Stimulated activated effector memory CD8-positive, alpha-beta T cell treated with anti-CD3 and anti-CD28 coated beads, Interleukin-12 subunit alpha, Interleukin-12 subunit beta, amount 100 ng/mL, for 72 hours (primary cell): ENCODE results near the gene ERRFI1.
"Not testable (repeated sequence)": the region's sequence is repeated elsewhere in the genome, so short reads cannot be mapped to it uniquely, and the experiment has no call there.

Experiments
- ATAC-seq: fragments of 150-1000 bp; cut with Tn5 transposase; 2 replicates; pipeline ENCODE4 v1.10.0; 2021
- DNase-seq, 2 donors: peaks; one replicate each; pipeline ENCODE4 v3.0.0; 2021 to 2022; ENCODE audit warnings: low spot score in 2 of 2
- H3K27ac Mint-ChIP-seq: one replicate; pipeline ENCODE4 v1.8.0; 2022; ENCODE audit warnings: mild to moderate bottlenecking, mixed read lengths
- H3K36me3 Mint-ChIP-seq: one replicate; pipeline ENCODE4 v1.8.0; 2022; ENCODE audit warnings: mild to moderate bottlenecking, mixed read lengths
- H3K4me1 Mint-ChIP-seq: one replicate; pipeline ENCODE4 v1.8.0; 2022; ENCODE audit warnings: mixed read lengths
- H3K4me3 Mint-ChIP-seq: one replicate; pipeline ENCODE4 v1.8.0; 2022; ENCODE audit warnings: mild to moderate bottlenecking, mixed read lengths
- H3K9me3 Mint-ChIP-seq: one replicate; pipeline ENCODE4 v1.8.0; 2022; ENCODE audit warnings: mixed read lengths

ERRFI1 gene

GRCh38 chr1:8026153-8026975, at the start of gene ERRFI1:
Gene ERRFI1 (minus strand): TSS chr1:8026309. CDS start chr1:8015619, 10,690 bp downstream.
- ATAC-seq = peak; percentile 98
- Mint-ChIP-seq H3K9me3 (no peaks in the 10 kb centered on the region), H3K36me3 (peaks cover 5% of the 10 kb centered on the region), H3K4me3 (peak within 1 kb of the TSS; percentile 88), H3K27ac (peak within 1 kb of the TSS; percentile 74), H3K4me1 (peaks cover 15% of the 10 kb centered on the region)
- peak; percentile 91 to 94 for DNase-seq

GRCh38 chr1:8075511-8076051, 49.5 kb upstream of the ERRFI1 start:
- DNase-seq = no peak
- Mint-ChIP-seq H3K27ac (no peak overlapping the region), H3K36me3 (no peaks in the 10 kb centered on the region), H3K4me1 (peaks cover 7% of the 10 kb centered on the region), H3K9me3 (no peaks in the 10 kb centered on the region), H3K4me3 (no peak overlapping the region)
- ATAC-seq = no peak

- Mint-ChIP-seq H3K36me3 (no peaks in the 10 kb centered on the region), H3K9me3 (no peaks in the 10 kb centered on the region)
- DNase-seq = no peak
Observed at GRCh38 chr1:8073112-8073855, 47.2 kb upstream of the ERRFI1 start.

GRCh38 chr1:8070381-8070811, 44.3 kb upstream of the ERRFI1 start:
- DNase-seq (no peak), ATAC-seq (no peak)
- H3K36me3 Mint-ChIP-seq = no peaks in the 10 kb centered on the region
- no peak overlapping the region for H3K4me3 Mint-ChIP-seq
- H3K27ac Mint-ChIP-seq = no peak overlapping the region
- H3K9me3 Mint-ChIP-seq = no peaks in the 10 kb centered on the region
- H3K4me1 Mint-ChIP-seq = peaks cover 5% of the 10 kb centered on the region

More at GRCh38 chr1:8073112-8073855, 47.2 kb upstream of the ERRFI1 start:
- no peak overlapping the region for H3K4me3 Mint-ChIP-seq
- peaks cover 3% of the 10 kb centered on the region for H3K4me1 Mint-ChIP-seq
- no peak for ATAC-seq
- no peak overlapping the region for H3K27ac Mint-ChIP-seq

- not testable (repeated sequence) for H3K4me1 Mint-ChIP-seq, H3K36me3 Mint-ChIP-seq, ATAC-seq, H3K9me3 Mint-ChIP-seq, H3K4me3 Mint-ChIP-seq, DNase-seq, H3K27ac Mint-ChIP-seq
Observed at GRCh38 chr1:8069614-8070320, 43.7 kb upstream of the ERRFI1 start.

GRCh38 chr1:8065369-8065768, 39.3 kb upstream of the ERRFI1 start:
- H3K9me3 Mint-ChIP-seq = no peaks in the 10 kb centered on the region
- H3K4me3 Mint-ChIP-seq = no peak overlapping the region
- peaks cover 5% of the 10 kb centered on the region for H3K4me1 Mint-ChIP-seq
- H3K27ac Mint-ChIP-seq = no peak overlapping the region
- ATAC-seq (no peak), DNase-seq (no peak)
- no peaks in the 10 kb centered on the region for H3K36me3 Mint-ChIP-seq

- Mint-ChIP-seq H3K9me3 (no peaks in the 10 kb centered on the region), H3K4me1 (peaks cover 5% of the 10 kb centered on the region), H3K27ac (no peak overlapping the region), H3K4me3 (no peak overlapping the region), H3K36me3 (no peaks in the 10 kb centered on the region)
- no peak for ATAC-seq
- DNase-seq = no peak
Observed at GRCh38 chr1:8063298-8064036, 37.4 kb upstream of the ERRFI1 start.

GRCh38 chr1:8062861-8063260, 36.8 kb upstream of the ERRFI1 start:
- no peak for DNase-seq
- Mint-ChIP-seq H3K9me3 (no peaks in the 10 kb centered on the region), H3K36me3 (no peaks in the 10 kb centered on the region), H3K27ac (no peak overlapping the region), H3K4me1 (peaks cover 5% of the 10 kb centered on the region), H3K4me3 (no peak overlapping the region)
- no peak for ATAC-seq

- Mint-ChIP-seq H3K4me1 (peaks cover 5% of the 10 kb centered on the region), H3K4me3 (no peak overlapping the region), H3K27ac (no peak overlapping the region), H3K9me3 (no peaks in the 10 kb centered on the region), H3K36me3 (no peaks in the 10 kb centered on the region)
- DNase-seq (no peak), ATAC-seq (peak; percentile 60)
Observed at GRCh38 chr1:8061673-8062386, 35.7 kb upstream of the ERRFI1 start.

GRCh38 chr1:8061210-8061609, 35.1 kb upstream of the ERRFI1 start:
- Mint-ChIP-seq H3K4me1 (peaks cover 3% of the 10 kb centered on the region), H3K4me3 (no peak overlapping the region), H3K27ac (no peak overlapping the region), H3K36me3 (no peaks in the 10 kb centered on the region), H3K9me3 (no peaks in the 10 kb centered on the region)
- DNase-seq (no peak), ATAC-seq (no peak)

- DNase-seq (no peak), ATAC-seq (no peak)
- Mint-ChIP-seq H3K9me3 (no peaks in the 10 kb centered on the region), H3K36me3 (no peaks in the 10 kb centered on the region), H3K4me1 (no peaks in the 10 kb centered on the region), H3K4me3 (no peak overlapping the region), H3K27ac (no peak overlapping the region)
Observed at GRCh38 chr1:8059161-8059622, 33.1 kb upstream of the ERRFI1 start.

- DNase-seq, H3K4me3 Mint-ChIP-seq, H3K4me1 Mint-ChIP-seq, ATAC-seq, H3K36me3 Mint-ChIP-seq, H3K9me3 Mint-ChIP-seq: not testable (repeated sequence)
- peak overlapping the region; percentile 20 for H3K27ac Mint-ChIP-seq
Observed at GRCh38 chr1:8057779-8058178, 31.7 kb upstream of the ERRFI1 start.

GRCh38 chr1:8055973-8056372, 29.9 kb upstream of the ERRFI1 start:
- DNase-seq = no peak
- H3K4me1 Mint-ChIP-seq = no peaks in the 10 kb centered on the region
- no peaks in the 10 kb centered on the region for H3K9me3 Mint-ChIP-seq
- H3K4me3 Mint-ChIP-seq = no peak overlapping the region
- ATAC-seq = no peak
- H3K27ac Mint-ChIP-seq = no peak overlapping the region
- no peaks in the 10 kb centered on the region for H3K36me3 Mint-ChIP-seq
